Measurements from ENCODE around the gene WNT9B.

DNA sequence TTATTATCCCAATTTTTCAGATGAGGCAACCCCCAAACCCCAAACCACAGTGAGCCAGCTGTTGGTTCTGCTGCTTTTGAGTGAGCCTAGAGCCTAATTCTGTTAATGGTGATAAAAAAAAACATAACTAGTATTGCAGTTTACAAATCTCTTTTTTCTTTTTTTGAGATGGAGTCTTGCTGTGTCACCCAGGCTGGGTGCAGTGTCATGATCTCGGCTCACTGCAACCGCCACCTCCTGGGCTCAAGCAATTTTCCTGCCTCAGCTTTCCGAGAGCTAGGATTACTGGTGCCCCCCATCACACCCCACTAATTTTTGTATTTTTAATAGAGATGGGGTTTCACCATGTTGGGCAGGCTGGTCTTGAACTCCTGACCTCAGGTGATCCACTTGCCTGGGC, 3.1 kb downstream of the WNT9B start:
- TF ChIP-seq, protein P1, sequence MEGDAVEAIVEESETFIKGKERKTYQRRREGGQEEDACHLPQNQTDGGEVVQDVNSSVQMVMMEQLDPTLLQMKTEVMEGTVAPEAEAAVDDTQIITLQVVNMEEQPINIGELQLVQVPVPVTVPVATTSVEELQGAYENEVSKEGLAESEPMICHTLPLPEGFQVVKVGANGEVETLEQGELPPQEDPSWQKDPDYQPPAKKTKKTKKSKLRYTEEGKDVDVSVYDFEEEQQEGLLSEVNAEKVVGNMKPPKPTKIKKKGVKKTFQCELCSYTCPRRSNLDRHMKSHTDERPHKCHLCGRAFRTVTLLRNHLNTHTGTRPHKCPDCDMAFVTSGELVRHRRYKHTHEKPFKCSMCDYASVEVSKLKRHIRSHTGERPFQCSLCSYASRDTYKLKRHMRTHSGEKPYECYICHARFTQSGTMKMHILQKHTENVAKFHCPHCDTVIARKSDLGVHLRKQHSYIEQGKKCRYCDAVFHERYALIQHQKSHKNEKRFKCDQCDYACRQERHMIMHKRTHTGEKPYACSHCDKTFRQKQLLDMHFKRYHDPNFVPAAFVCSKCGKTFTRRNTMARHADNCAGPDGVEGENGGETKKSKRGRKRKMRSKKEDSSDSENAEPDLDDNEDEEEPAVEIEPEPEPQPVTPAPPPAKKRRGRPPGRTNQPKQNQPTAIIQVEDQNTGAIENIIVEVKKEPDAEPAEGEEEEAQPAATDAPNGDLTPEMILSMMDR (conservative IDR thresholded peaks at IDR 0.05; ENCODE audit: low read length): no peak
- TF ChIP-seq EZH2phosphoT487 (IDR thresholded peaks at IDR 0.05; ENCODE audit: borderline replicate concordance): no peak
